GM03348 (cell line): ENCODE measurements around the gene CRELD1.
A peak's percentile ranks its signal among the peaks of the same experiment; 100 is the strongest.
"Not testable (repeated sequence)": the region's sequence is repeated elsewhere in the genome, so short reads cannot be mapped to it uniquely, and the experiment has no call there.

Source experiments
- DNase-seq: peaks from one replicate; pipeline ENCODE4 v3.0.0; 2012; ENCODE audit warnings: low spot score

Gene CRELD1

GRCh38 chr3:9934993-9935392 is 1.4 kb downstream of the CRELD1 start:
- no peak for DNase-seq

- DNase-seq: no peak
These were observed 2.4 kb downstream of the CRELD1 start for GRCh38 chr3:9935966-9936510.

- DNase-seq: no peak
These were observed 4.0 kb downstream of the CRELD1 start for GRCh38 chr3:9937486-9938238.

- no peak for DNase-seq
These were observed 5.3 kb downstream of the CRELD1 start for GRCh38 chr3:9938966-9939365.

- DNase-seq: not testable (repeated sequence)
These were observed 6.3 kb downstream of the CRELD1 start for GRCh38 chr3:9939906-9940305.

- DNase-seq: no peak
These were observed 7.1 kb downstream of the CRELD1 start for GRCh38 chr3:9940746-9941145.

- no peak for DNase-seq
These were observed 8.5 kb downstream of the CRELD1 start for GRCh38 chr3:9942164-9942563.

- no peak for DNase-seq
These were observed 9.5 kb downstream of the CRELD1 start for GRCh38 chr3:9942934-9943690.

GRCh38 chr3:9944271-9944670 is 10.6 kb downstream of the CRELD1 start:
- DNase-seq: no peak

- DNase-seq: no peak
These were observed 11.7 kb downstream of the CRELD1 start for GRCh38 chr3:9945358-9945757.

GRCh38 chr3:9946112-9947024 is 12.7 kb downstream of the CRELD1 start:
- DNase-seq: peak; percentile 95

GRCh38 chr3:9947025-9947995 is 13.7 kb downstream of the CRELD1 start:
- peak; percentile 89 for DNase-seq

GRCh38 chr3:9948586-9948985 is 15.0 kb downstream of the CRELD1 start:
- DNase-seq: no peak

- DNase-seq: no peak
These were observed 15.5 kb downstream of the CRELD1 start for GRCh38 chr3:9949115-9949514.

- DNase-seq: no peak
These were observed 16.0 kb downstream of the CRELD1 start for GRCh38 chr3:9949626-9950025.

GRCh38 chr3:9951126-9951525 is 17.5 kb downstream of the CRELD1 start:
- DNase-seq: no peak

- DNase-seq: no peak
These were observed 17.9 kb downstream of the CRELD1 start for GRCh38 chr3:9951598-9951961.

GRCh38 chr3:9951962-9952805 is 18.6 kb downstream of the CRELD1 start, which contains the start of gene PRRT3:
PRRT3 (minus strand) TSS chr3:9952408; CDS start chr3:9950115, 2,293 bp downstream.
- DNase-seq: peak; percentile 78

- no peak for DNase-seq
These were observed 21.5 kb downstream of the CRELD1 start for GRCh38 chr3:9955067-9955502.
